Gastroesophageal sphincter (tissue), 4 donors: ENCODE measurements around the gene CADM1. TPM values are rescaled to one million over a fixed set of nuclear protein-coding genes. Genes with fewer than 3 reads are reported as not detected.

Experiments used
- ATAC-seq: fragments of 150-250 bp; one replicate; pipeline ENCODE4 v1.9.1; 2016; ENCODE audit warnings: mild to moderate bottlenecking, moderate library complexity
- H3K27ac ChIP-seq, 4 donors: fragments of 200-600 bp; sonication (generic) in 3 of 4; 1 replicate in 3 of 4; 2 replicates in 1 of 4; pipeline ENCODE4 v1.5.1; 2016 to 2019
- H3K27me3 ChIP-seq: fragments of 200-600 bp; sonication (generic); one replicate; pipeline ENCODE4 v1.5.1; 2019
- H3K36me3 ChIP-seq, 2 donors: fragments of 200-600 bp; sonication (generic); one replicate each; pipeline ENCODE4 v1.5.1; 2019; ENCODE audit warnings: control low read depth in 1 of 2
- H3K4me1 ChIP-seq, 3 donors: fragments of 200-600 bp; sonication (generic); 1 replicate in 2 of 3; 2 replicates in 1 of 3; pipeline ENCODE4 v1.5.1; 2016 to 2019; ENCODE audit warnings: control low read depth in 2 of 3
- H3K4me3 ChIP-seq, 2 donors: fragments of 200-600 bp; sonication (generic); one replicate each; pipeline ENCODE4 v1.5.1; 2019; ENCODE audit warnings: mild to moderate bottlenecking in 1 of 2, moderate library complexity in 1 of 2
- H3K9me3 ChIP-seq, 3 donors: fragments of 200-600 bp; sonication (generic); one replicate each; pipeline ENCODE4 v1.5.1; 2017 to 2019; ENCODE audit warnings: control low read depth in 2 of 3
- EP300 ChIP-seq: sonication (generic); formaldehyde crosslinking; IDR thresholded peaks from one replicate; pipeline ENCODE4 v1.6.1; 2017; ENCODE audit warnings: antibody characterized with exemption, mild to moderate bottlenecking
- POLR2A ChIP-seq, 2 donors: fragments of 450-650 bp; IDR thresholded peaks; one replicate each; pipeline ENCODE4 v1.6.1; 2017; ENCODE audit warnings: antibody characterized with exemption in 2 of 2, mild to moderate bottlenecking in 2 of 2, moderate library complexity in 1 of 2
- POLR2AphosphoS5 ChIP-seq: sonication (generic); formaldehyde crosslinking; IDR thresholded peaks from one replicate; pipeline ENCODE4 v1.6.1; 2017; ENCODE audit warnings: antibody characterized with exemption
- WGBS, 2 donors: methylation state at CpG; one replicate each; pipeline ENCODE4 v1.1.5; 2018; ENCODE audit warnings: low coverage in 1 of 2; 5-methylcytosine and 5-hydroxymethylcytosine counted together
- total RNA-seq, 4 donors: library from RNA; depleted of rRNA; stranded (reverse); fragments of >200 nt; gene quantifications; one replicate each; pipeline ENCODE4 v1.1.0, GENCODE V29; 2016
- TF ChIP-seq, protein P1 (sequence below), 4 experiments: fragments of 200-600 bp in 2 of 4; fragments of 450-650 bp in 2 of 4; sonication (generic) in 1 of 4; IDR thresholded peaks; one replicate each; pipeline ENCODE4 v1.5.1; 2017 to 2019; ENCODE audit warnings: antibody characterized with exemption in 4 of 4, mild to moderate bottlenecking in 2 of 4, moderate library complexity in 2 of 4

The CADM1 gene
- total RNA-seq, 4 donors from 2014 or later = 10.4 to 23.5 (median 17.1) TPM

DNA sequence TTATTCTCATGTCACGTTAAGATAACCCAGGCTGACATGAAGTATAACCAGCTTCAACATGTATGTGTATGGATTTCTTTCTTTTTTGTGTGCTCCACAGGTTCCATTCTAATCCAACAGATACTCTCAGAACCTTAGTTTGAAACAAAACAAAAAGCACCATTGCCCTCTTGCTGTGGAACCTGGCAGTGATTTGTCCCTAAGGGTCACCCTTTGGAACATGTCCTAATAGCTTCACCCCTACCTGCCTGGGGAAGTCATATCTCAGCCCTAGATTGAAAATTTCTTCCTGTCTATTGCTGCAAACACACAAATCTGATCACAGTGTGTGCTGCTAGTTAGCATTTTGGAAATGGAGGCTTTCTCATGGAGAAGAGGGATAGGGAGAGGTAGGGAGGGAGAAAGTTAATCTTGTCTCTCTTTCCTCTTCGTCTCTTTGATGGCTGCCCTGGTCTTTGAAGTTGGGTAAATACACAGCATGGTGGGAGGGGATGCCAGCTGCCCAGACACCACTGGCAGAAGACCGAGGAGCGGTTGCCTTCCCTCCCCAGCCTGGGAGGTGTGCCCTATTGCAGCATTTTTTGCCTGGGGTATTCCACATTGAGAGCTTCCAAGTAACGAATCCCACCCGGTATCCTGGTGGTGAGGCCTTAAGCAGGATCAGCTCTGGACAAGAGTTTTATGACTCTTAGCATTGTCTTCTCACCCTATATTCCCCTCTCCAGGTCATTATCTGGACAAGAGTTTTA, 11.6 kb upstream of the CADM1 start:
- Histone ChIP-seq H3K4me3 (no peak overlapping the region), H3K27ac (no peak overlapping the region), H3K9me3 (no peaks in the 10 kb centered on the region), H3K36me3 (no peaks in the 10 kb centered on the region), H3K4me1 (no peaks in the 10 kb centered on the region), H3K27me3 (peaks cover 25% of the 10 kb centered on the region)
- 79 to 85% methylated on average over 2 to 3 of the region's 6 CpGs for WGBS, 2 donors
- ATAC-seq = no peak
- TF ChIP-seq POLR2A (IDR thresholded peaks at IDR 0.05) (no peak), POLR2AphosphoS5 (no peak), EP300 (no peak)
- TF ChIP-seq, protein P1, sequence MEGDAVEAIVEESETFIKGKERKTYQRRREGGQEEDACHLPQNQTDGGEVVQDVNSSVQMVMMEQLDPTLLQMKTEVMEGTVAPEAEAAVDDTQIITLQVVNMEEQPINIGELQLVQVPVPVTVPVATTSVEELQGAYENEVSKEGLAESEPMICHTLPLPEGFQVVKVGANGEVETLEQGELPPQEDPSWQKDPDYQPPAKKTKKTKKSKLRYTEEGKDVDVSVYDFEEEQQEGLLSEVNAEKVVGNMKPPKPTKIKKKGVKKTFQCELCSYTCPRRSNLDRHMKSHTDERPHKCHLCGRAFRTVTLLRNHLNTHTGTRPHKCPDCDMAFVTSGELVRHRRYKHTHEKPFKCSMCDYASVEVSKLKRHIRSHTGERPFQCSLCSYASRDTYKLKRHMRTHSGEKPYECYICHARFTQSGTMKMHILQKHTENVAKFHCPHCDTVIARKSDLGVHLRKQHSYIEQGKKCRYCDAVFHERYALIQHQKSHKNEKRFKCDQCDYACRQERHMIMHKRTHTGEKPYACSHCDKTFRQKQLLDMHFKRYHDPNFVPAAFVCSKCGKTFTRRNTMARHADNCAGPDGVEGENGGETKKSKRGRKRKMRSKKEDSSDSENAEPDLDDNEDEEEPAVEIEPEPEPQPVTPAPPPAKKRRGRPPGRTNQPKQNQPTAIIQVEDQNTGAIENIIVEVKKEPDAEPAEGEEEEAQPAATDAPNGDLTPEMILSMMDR (IDR thresholded peaks at IDR 0.05) = no peak

DNA sequence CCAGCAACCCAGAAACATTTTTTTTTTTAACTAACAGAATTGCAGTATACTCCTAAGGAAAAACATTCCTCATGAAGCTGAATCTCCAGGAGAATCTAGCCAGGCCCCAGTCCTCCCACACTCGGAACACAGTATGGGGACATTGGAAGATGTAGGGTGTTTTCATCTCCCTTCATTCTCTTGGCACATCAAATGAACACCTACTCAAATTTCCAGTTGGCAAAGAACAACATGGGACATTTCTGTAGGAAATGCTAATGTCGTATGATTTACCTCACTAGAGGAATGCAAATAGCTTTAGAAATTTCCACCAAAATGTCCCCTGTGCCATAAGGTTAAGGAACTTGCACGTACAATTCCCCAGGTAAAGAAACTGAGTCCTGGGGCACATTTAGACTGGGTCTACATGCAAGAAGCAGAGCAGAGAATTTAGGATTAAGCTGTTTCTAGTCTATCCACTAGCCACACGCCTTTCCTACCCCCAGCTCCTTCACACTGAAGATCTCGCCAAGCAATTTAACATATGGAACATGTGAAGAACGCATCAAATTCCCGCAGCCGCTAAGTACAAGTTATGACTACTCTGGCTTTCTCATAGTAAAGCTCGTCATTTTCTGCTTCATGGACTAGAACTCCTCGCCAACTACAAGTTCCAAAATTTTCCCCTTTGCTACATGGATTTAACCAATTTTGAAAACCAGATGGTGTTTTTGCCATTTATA, 2.9 kb upstream of the CADM1 start:
- WGBS, 2 donors = 73% methylated on average over 9 to 10 of the region's 10 CpGs
- Histone ChIP-seq H3K4me3 (no peak overlapping the region), H3K27ac (no peak overlapping the region), H3K27me3 (peaks cover 17% of the 10 kb centered on the region), H3K4me1 (peaks cover 0 to 34% (median 5%) of the 10 kb centered on the region in 3 donors), H3K9me3 (no peaks in the 10 kb centered on the region), H3K36me3 (no peaks in the 10 kb centered on the region)
- ATAC-seq = no peak
- TF ChIP-seq EP300 = no peak
- TF ChIP-seq, protein P1 (IDR thresholded peaks at IDR 0.05) = no peak
- TF ChIP-seq POLR2AphosphoS5 = no peak

DNA sequence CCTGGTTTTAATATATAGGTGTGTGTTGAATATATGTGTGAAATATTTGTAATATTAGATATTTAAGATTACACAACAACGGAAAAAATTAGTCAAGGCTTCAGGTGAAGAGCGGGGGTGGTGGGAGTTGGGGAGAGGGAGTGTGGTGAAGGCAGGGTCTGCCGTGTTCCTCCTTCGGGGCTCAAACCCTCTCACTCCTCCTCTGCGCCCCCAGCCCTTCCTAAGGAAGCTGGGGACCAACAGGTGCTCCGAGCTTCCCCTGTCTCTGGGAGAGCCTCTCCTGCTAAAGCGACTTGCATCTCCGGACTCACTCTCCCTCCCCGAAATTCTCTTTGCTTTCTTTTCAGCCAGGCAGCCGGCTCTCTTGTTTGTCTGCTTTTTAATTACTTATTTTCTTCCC, 960 bp upstream of the CADM1 start:
- 0 to 7% methylated on average over 7 to 8 of the region's 10 CpGs for WGBS, 2 donors
- Histone ChIP-seq H3K27me3 (peaks cover 27% of the 10 kb centered on the region), H3K36me3 (no peaks in the 10 kb centered on the region), H3K27ac (peak overlapping the region in 3 of 4 donors; percentile 87 to 94 (median 88)), H3K4me3 (peak overlapping the region; percentile 58 to 79), H3K4me1 (peaks cover 0 to 42% (median 5%) of the 10 kb centered on the region in 3 donors), H3K9me3 (no peaks in the 10 kb centered on the region)
- ATAC-seq = no peak
- TF ChIP-seq EP300 (no peak), POLR2AphosphoS5 (no peak), POLR2A (IDR thresholded peaks at IDR 0.05) (no peak)
- TF ChIP-seq, protein P1 (IDR thresholded peaks at IDR 0.05) = no peak

GRCh38 chr11:115503886-115504275, 334 bp downstream of the CADM1 start:
- 0% methylated on average over 3 of the region's 15 CpGs for WGBS, 2 donors

More at GRCh38 chr11:115503886-115504275, 334 bp downstream of the CADM1 start:
- ATAC-seq = peak; percentile 7
- Histone ChIP-seq H3K27ac (peak overlapping the region; percentile 34 to 94 (median 88)), H3K27me3 (peaks cover 27% of the 10 kb centered on the region), H3K9me3 (no peaks in the 10 kb centered on the region), H3K4me3 (peak overlapping the region; percentile 58 to 79), H3K36me3 (no peaks in the 10 kb centered on the region), H3K4me1 (peaks cover 0 to 42% (median 5%) of the 10 kb centered on the region in 3 donors)
- TF ChIP-seq, protein P1 (IDR thresholded peaks at IDR 0.05) = no peak
- TF ChIP-seq POLR2A (IDR thresholded peaks at IDR 0.05) (no peak), POLR2AphosphoS5 (no peak), EP300 (no peak)
